ENCODE results near the gene PTF1A. TPM values are rescaled to one million over a fixed set of nuclear protein-coding genes. Genes with fewer than 3 reads are reported as not detected.
A peak's percentile ranks its signal among the peaks of the same experiment; 100 is the strongest.

The PTF1A gene
- total RNA-seq: not detected
- long read RNA-seq: 0 reads

DNA sequence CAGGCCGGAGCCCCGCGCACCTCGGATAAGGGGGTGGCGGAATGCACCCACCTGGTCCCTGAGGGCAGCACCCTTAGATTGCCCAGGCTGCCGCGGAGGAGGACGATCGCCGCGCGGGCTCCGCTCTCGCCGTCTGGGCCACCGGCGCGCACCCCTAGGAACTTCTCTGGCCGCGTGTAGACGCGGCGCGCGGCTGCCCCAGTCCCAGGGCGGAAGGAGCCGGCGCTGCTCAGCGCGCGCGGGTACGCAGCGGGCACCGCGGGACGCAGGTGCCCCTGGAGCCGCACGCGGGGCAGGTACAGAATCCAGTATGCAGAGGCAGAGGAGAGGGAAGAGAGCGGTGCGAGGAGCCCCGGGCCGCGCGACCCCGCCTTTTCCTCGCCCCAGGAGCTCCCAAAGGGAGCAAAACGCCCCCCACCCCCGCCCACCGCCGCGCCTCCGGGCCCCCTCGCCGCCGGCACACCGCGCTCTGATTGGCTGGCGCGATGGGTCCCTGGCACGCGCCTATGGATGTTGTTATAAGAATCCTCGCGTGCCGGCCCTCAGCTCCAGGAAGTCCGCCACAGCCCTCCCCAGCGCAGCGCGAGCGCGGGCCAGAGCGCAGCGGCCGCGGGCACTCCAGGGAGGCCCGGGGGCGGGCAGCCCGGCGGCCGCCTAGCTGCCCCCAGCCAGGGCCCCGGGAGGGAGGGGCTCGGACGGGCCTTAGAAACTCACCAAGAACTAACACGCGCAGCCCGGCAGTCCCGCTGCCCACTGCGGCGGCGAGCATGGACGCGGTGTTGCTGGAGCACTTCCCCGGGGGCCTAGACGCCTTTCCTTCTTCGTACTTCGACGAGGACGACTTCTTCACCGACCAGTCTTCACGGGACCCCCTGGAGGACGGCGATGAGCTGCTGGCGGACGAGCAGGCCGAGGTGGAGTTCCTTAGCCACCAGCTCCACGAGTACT, at the start of gene PTF1A:
Gene PTF1A, plus strand, starts transcription at position 549 of the 948 bp plus-strand sequence. Its CDS starts 219 bp downstream, at position 768.
- DNase-seq: no peak
- no peak for ATAC-seq
- intact Hi-C loops (cut with micrococcal nuclease): no loop called here

DNA sequence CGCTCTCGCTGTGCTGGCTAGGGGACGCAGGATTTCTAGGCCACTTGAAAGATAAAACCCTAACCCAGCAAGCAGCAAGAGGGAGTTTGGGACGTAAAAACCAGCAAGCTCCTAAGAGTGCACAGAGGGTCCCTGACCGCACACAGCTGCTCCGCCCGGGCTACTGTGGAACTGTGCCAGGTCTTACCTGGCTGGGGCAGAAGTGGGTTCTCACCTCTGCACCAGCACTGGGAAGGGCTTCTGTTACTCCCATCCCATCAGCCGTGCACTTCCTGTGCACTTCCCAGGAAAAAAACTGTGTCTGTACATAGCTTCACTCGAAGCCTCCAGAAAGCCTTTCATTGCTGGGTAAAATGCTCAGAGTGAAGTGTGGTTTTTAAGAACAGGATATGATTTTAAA, 45.9 kb upstream of the PTF1A start:
- DNase-seq (no peak), ATAC-seq (no peak)
- intact Hi-C loops (cut with micrococcal nuclease): no loop called here

DNA sequence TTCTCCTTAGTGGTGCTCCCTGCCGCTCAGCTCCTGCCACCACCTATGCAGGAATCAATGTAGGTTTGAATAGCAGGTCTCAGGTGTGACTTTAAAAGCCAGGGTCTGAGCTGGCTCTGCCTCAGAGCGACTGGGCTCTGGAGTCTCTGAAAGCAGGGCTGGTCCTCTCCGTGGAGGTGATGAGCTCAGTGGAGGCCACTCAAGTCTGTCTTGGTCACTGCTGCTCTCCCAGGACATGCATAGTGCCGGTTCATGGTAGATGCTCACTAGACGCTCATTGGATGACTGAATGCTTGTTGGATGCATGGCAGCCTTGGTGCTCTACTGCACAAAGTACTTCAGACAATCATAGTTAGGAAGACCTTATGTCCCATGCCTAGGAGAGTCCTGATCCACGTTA, 45.1 kb upstream of the PTF1A start:
- intact Hi-C loops (cut with micrococcal nuclease): no loop called here

GRCh38 chr10:23148214-23148613, 43.9 kb upstream of the PTF1A start:
- ATAC-seq (no peak), DNase-seq (no peak)
- intact Hi-C loops (cut with micrococcal nuclease): no loop called here

More for the DNA sequence above, 45.1 kb upstream of the PTF1A start:
- DNase-seq (no peak), ATAC-seq (no peak)

DNA sequence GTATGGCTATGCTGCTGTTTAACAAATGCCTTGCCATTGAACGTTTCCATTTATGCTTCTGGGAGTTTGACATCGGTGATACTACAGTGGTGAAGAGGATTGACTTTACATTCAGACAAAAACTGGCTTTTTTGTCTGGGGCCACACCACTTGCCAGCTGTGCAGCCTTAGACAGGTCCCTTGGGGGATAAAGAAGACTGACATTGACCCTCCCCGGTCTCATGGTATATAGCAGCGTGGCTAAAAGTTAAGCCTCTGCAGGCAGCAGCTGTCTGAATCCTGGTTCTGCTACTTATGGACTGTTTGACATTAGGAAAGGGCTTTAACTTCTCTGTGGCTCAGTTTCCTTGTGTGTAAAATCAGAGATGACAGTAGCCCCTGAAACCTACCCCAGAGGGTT, 42.0 kb upstream of the PTF1A start:
- ATAC-seq (no peak), DNase-seq (no peak)
- intact Hi-C loops (cut with micrococcal nuclease): no loop called here

DNA sequence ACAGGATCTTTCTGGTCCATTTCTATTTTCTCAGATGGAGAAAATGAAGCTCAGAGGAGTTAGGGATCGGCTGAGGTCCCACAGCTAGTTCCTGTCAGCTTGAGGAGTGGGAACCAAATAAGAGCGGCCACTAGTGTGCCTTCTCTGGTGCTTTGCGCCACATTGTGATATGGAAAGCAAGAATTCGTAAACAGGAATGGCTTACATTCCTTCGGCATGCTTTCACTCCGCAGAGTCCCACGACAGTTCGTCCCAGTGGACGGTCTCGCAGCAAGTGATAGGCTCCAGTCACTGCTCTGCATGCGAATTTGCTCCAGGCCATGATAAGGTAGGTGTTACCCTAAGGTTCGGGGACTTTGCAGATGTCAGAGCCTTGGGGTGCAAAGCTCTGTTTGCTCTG, 41.5 kb upstream of the PTF1A start:
- ATAC-seq: no peak
- intact Hi-C loops (cut with micrococcal nuclease): no loop called here

DNA sequence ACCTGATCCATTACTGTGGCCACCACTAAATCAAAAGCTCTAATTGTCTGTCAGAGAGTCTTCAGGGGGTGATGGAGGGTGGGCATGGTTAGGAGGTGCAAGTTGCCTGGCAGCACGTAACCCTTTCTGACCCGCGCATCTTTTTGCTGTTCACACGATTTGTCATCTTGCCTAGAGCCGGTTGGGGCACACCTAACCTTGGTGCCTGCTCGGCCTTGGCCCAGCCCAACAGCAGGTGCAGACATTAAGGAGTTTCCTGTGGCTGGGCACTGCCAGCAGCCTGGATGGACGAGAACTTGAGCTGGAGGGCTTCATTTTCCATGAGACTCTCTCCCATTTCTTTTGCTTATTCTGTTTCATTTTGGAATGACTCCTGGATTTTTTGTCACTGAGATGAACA, 41.0 kb upstream of the PTF1A start:
- intact Hi-C loops (cut with micrococcal nuclease): no loop called here
- ATAC-seq (no peak), DNase-seq (no peak)

More for the DNA sequence above, 41.5 kb upstream of the PTF1A start:
- no peak for DNase-seq

- intact Hi-C loops (cut with micrococcal nuclease): no loop called here
Observed at GRCh38 chr10:23155169-23155568, 36.9 kb upstream of the PTF1A start.

GRCh38 chr10:23156447-23157150, 35.5 kb upstream of the PTF1A start:
- DNase-seq (no peak), ATAC-seq (no peak)
- intact Hi-C loops (cut with micrococcal nuclease): no loop called here

More at GRCh38 chr10:23155169-23155568, 36.9 kb upstream of the PTF1A start:
- DNase-seq (no peak), ATAC-seq (no peak)

GRCh38 chr10:23157239-23157681, 34.9 kb upstream of the PTF1A start:
- no peak for DNase-seq
- intact Hi-C loops (cut with micrococcal nuclease): no loop called here
- ATAC-seq: no peak

DNA sequence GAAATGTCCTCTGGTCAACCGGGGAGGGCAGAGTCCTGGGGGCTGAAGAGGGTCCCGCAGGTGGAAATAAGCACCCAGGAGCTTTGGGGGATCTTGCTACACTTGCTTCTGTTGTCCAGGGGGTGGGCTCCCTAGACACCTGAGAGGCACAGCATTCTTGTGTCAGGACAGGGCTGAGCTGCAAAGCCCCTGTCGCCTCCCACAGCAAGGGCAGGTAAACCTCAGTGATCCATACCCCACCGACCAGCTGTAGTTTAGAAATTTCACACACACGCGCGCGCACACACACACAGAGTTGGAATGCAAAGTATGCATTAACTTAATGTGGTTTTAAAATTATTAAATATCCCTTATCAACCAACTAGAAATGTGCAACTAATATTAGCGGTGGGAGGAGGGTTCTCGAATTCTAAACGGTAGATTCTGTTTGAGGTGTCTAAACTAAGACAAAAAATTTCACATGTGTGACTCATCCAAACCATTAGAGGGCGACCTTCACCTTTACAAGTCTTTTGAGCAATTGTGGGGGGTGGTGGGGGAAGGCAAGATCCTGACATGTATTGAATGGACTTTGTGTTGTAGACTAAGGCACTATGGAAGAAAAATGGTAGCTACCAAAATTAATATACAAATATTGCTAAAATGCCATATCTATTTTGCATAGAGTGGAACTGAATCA, 34.3 kb upstream of the PTF1A start:
- DNase-seq: no peak
- intact Hi-C loops (cut with micrococcal nuclease): no loop called here
- peak; percentile 50 for ATAC-seq

DNA sequence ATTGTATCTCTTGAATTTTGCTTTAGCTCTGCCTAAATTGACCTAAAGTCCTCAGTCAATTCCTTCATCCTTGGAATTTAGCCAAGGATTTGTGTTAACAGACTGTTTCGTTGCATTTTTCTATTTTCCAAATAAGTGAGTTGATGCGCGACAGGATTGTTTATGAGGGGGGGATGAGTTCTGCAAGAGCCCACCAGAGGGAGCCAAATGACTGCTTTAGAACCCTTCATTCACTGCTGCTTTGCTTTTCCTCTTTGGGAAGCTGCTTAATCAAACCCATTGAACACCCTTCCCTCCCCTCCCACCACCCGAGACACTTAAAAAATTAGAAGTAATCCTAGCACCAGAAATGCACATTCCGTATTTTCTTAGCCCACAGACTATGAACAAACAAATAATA, 33.7 kb upstream of the PTF1A start:
- intact Hi-C loops (cut with micrococcal nuclease): no loop called here
- DNase-seq (no peak), ATAC-seq (peak; percentile 75)

GRCh38 chr10:23171232-23171876, 20.8 kb upstream of the PTF1A start:
- no peak for ATAC-seq
- no peak for DNase-seq
- intact Hi-C loops (cut with micrococcal nuclease): no loop called here

DNA sequence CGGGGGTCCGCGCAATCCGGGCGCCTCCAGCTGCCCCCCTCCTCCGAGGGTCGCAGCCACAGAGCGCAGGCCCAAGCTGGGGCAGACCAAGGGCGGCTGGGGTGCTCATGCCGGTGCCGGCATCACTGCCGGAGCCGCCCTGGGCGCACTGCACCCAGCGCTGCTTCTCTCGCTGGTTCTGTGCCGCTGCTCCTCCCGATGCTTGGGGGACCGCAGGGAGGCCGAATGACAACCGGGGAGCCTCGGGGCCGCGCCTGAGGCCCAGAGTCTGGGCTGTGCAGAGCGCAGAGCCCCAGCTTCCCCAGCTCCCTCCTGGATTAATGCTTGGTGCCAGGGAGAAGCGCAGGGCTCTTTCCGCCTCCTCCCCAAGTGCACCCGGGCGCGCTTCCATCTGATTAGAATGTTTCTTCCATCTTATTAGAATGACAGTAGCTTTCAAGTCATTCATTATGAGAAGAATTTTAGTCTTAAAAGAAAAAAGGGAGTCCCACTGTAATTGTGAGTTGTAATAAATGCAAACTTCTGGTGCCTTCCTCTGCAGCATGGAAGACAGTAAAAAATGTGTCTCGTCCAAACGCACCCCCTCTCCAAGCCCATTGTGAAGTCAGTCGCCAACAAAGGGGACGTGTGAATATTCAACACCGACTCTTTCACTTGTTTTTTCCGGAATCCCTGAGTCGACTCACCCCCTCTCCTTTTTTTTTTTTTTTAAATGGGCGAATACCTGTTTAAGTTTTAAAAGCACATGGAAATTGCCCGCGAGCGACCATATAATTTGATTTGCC, 19.5 kb upstream of the PTF1A start:
- ATAC-seq (no peak), DNase-seq (no peak)
- intact Hi-C loops (cut with micrococcal nuclease): no loop called here

DNA sequence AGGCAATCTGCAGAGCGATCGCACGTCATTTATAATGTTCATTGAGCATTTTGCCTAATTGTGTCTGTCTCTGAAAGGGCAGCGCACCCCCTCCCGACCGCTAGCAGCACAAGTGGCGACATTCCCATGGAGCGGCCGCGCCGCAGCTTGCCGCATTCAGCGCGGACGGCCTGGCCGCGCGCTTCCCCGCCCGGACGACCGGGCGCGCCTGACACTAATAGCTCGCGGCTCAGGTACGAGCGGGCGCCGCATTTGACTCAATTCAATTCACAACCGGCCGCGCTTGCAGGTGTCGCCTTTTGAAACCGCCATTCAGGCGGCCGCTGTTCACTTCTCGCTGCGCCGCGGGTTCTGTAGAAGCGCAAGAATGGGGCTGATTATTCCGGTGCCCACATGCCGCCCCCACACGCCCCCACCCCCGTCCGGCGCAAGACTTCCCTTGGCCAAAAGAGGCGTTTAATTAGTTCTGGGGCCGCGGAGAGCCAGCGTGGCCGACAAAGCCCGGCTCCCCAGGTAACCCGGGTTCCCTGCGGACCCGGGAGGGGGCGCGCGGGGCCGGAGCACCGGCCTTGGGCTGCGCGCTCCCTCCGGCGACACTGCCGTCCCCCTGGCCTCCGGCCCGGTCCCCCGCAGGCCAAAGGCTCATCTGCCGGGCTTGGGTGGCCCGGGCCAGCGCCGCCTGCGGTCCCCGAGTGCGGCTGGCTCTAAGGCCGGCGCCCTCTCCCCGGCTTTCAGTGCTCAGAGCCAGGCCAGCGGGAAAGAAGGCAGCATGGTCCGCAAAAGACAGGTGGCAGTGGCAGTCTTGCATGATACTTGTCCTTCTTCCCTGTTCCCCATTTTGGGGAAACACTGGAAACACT, 18.7 kb upstream of the PTF1A start:
- ATAC-seq: peak; percentile 41
- intact Hi-C loops (cut with micrococcal nuclease): no loop called here
- no peak for DNase-seq

DNA sequence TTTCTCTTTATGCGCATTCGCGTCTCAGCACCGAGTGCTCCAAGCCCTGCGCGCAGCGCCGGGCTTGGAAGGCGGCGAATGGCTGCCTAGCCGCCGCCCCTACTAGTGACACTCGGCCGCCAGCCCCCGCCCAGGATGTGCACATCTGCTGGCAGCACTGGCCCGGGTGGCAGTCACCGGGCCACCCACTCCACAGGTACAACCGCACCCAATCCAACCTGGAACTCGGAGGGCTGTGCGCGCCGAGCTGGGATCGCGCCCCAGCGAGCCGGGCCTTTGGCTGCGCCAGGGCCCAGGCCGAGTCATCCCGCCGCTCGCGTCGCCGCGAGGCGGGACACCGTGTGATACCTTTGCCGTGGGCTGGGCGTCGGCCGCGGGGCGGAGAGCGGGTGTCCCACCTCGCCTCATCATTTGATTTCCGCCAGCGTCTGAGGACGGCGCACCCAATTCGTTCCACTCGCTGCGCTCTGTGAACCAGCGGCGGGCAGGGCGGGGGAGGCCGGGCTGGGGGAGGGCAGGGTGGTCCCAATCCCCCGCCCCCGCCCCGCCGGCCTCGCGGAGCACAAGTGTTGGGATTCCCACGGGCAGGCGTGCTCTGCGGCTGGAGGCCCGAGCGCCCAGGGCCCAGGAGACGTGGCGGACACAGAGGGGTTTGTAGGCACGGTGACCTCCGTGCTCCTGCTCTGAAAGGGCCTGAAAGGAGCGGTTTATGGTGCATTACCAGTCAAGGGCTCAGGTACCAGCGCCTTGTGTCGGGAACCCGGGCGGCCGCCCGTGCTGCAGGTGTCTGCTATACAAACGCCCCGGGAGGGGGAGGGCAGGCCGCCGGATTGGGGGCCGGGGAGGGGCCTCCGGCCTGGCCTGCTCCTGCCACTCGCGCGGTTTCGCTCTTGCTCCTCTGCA, 17.8 kb upstream of the PTF1A start:
- no peak for ATAC-seq
- intact Hi-C loops (cut with micrococcal nuclease): no loop called here

More for the DNA sequence above, 17.8 kb upstream of the PTF1A start:
- DNase-seq: no peak

All from left ventricle myocardium superior (tissue), 1 donor.